ENCODE data around the gene ATF7. TPM values are rescaled to one million over a fixed set of nuclear protein-coding genes. Genes with fewer than 3 reads are reported as not detected.
"Not testable (repeated sequence)": the region's sequence is repeated elsewhere in the genome, so short reads cannot be mapped to it uniquely, and the experiment has no call there.

ATF7 gene
- polyA plus RNA-seq (2013, experiment 1 of 2; ENCODE audit: insufficient read length), result 24.7 TPM
- polyA plus RNA-seq (2013, experiment 2 of 2; ENCODE audit: insufficient read length), result 25.0 TPM

- peak; percentile 96 for DNase-seq
These were observed at the start of gene ATF7 for GRCh38 chr12:53625946-53626701. Gene ATF7, minus strand, starts transcription at chr12:53626382. Its CDS starts 25,382 bp downstream, at chr12:53601000.

GRCh38 chr12:53674977-53675700, 49.0 kb upstream of the ATF7 start:
- no peak for DNase-seq

- DNase-seq, result no peak
These were observed 44.8 kb upstream of the ATF7 start for GRCh38 chr12:53670971-53671370.

- DNase-seq, result no peak
These were observed 44.1 kb upstream of the ATF7 start for GRCh38 chr12:53670308-53670707.

GRCh38 chr12:53667080-53667479, 40.9 kb upstream of the ATF7 start:
- no peak for DNase-seq

- DNase-seq, result no peak
These were observed 38.8 kb upstream of the ATF7 start for GRCh38 chr12:53664936-53665335.

GRCh38 chr12:53664191-53664590, 38.0 kb upstream of the ATF7 start:
- DNase-seq, result no peak

- peak; percentile 5 for DNase-seq
These were observed 33.9 kb upstream of the ATF7 start for GRCh38 chr12:53660041-53660440.

GRCh38 chr12:53659571-53659981, 33.4 kb upstream of the ATF7 start:
- no peak for DNase-seq

GRCh38 chr12:53659011-53659551, 32.9 kb upstream of the ATF7 start:
- DNase-seq, result peak; percentile 78

GRCh38 chr12:53657041-53657440, 30.9 kb upstream of the ATF7 start:
- DNase-seq, result peak; percentile 3

GRCh38 chr12:53653595-53653994, 27.4 kb upstream of the ATF7 start:
- DNase-seq, result no peak

- peak; percentile 76 for DNase-seq
These were observed 26.2 kb upstream of the ATF7 start for GRCh38 chr12:53652366-53652765.

- DNase-seq, result peak; percentile 64
These were observed 25.6 kb upstream of the ATF7 start for GRCh38 chr12:53651737-53652136.

- not testable (repeated sequence) for DNase-seq
These were observed 20.1 kb upstream of the ATF7 start for GRCh38 chr12:53646300-53646699.

GRCh38 chr12:53645165-53645564, 19.0 kb upstream of the ATF7 start:
- peak; percentile 42 for DNase-seq

GRCh38 chr12:53644133-53644532, 18.0 kb upstream of the ATF7 start:
- no peak for DNase-seq

- no peak for DNase-seq
These were observed 17.2 kb upstream of the ATF7 start for GRCh38 chr12:53643232-53643979.

GRCh38 chr12:53638057-53638456, 11.9 kb upstream of the ATF7 start:
- no peak for DNase-seq

- no peak for DNase-seq
These were observed 10.5 kb upstream of the ATF7 start for GRCh38 chr12:53636641-53637040.

- not testable (repeated sequence) for DNase-seq
These were observed 9.5 kb upstream of the ATF7 start for GRCh38 chr12:53635708-53636107.

- DNase-seq, result no peak
These were observed 5.5 kb upstream of the ATF7 start for GRCh38 chr12:53631721-53632120.

- DNase-seq, result no peak
These were observed 1.7 kb upstream of the ATF7 start for GRCh38 chr12:53627919-53628318.
